Measurements from ENCODE around the gene TXNL4B.

- TF ChIP-seq MLLT1 (IDR thresholded peaks at IDR 0.05) (no peak), HES1 (IDR thresholded peaks at IDR 0.05; ENCODE audit: low read depth) (no peak), RB1 (IDR thresholded peaks at IDR 0.05; ENCODE audit: low read depth) (no peak), ATF2 (CRISPR knock-in tag; IDR thresholded peaks at IDR 0.05) (no peak), CTCF (IDR thresholded peaks at IDR 0.05 in 2 of 3, conservative IDR thresholded peaks at IDR 0.05 in 1 of 3; ENCODE audit: insufficient read depth in 2 of 3, low read depth in 1 of 3, low read length in 3 of 3) (no peak), NFE2 (IDR thresholded peaks at IDR 0.05; ENCODE audit: low read depth) (no peak), KDM1A (IDR thresholded peaks at IDR 0.05) (no peak), JUND (IDR thresholded peaks at IDR 0.05; ENCODE audit: borderline replicate concordance, low read depth, low read length) (no peak), JUND (tag; IDR thresholded peaks at IDR 0.05; ENCODE audit: borderline replicate concordance, low read depth, low read length) (no peak), ZNF318 (IDR thresholded peaks at IDR 0.05; ENCODE audit: borderline replicate concordance in 1 of 2, low read depth in 1 of 2) (no peak), HMGN3 (IDR thresholded peaks at IDR 0.05; ENCODE audit: borderline replicate concordance, extremely low read depth, insufficient read length, low read depth, low read length) (no peak), TCF7L2 (IDR thresholded peaks at IDR 0.05; ENCODE audit: low read depth, low read length) (no peak), U2AF1 (optimal IDR thresholded peaks at IDR 0.05; ENCODE audit: low read depth, low read length) (no peak), TCFL5 (CRISPR knock-in tag; conservative IDR thresholded peaks at IDR 0.05) (no peak)
Measured at GRCh38 chr16:72098936-72099335, 5.5 kb upstream of the TXNL4B start.
